Stimulated activated CD4-positive, alpha-beta T cell treated with anti-CD3 and anti-CD28 coated beads, Interleukin-15, amount 100 ng/mL, for 24 hours (primary cell): ENCODE measurements around the gene CCDC85A.

ENCODE experiments used
- DNase-seq: peaks from one replicate; pipeline ENCODE4 v3.0.0-alpha.2; 2020

Gene CCDC85A

DNA sequence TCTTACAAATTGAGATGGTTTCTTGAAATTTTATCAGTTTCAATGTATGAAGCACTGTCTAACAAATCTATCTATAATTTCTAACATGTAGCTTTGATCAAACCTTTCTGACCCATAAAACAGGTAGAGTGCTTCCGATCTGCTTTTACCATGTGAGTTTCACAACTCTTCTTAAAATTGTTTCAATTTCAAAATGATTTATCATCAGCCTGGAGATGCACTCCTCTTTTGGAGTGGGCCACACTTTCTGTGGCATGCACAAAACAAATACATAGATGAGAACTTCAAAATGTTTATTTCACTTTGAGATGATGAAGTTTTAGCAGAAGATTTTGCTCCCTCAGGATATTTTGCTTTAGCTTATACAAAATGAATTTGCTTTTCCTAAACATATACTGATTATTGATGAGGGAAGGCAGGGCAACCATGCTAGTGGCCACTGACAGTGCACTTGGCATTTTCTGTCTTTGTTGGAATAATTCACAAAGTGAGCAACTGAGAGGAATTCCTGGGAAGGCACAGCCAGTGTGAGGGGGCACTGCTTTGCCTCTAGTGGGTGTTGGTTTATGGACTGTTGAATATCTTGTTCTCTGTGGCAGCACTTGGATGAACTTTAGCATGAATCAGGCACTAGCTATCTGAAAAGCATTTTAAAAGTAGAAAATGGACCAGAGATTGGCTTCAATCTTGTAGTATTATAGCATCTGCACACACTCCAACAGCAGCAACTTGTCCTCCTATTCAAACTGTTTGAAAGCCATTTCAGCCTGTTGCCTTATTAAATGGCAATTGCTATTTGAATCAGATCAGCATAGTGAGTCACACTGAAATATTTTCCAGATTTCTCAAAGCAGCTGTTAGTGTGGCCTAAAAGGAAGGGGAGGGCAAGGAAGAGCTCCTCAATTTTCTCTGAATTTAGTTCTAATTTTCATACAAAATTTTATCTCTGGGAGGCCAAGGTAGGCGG, 193.2 kb downstream of the CCDC85A start:
- DNase-seq = no peak

DNA sequence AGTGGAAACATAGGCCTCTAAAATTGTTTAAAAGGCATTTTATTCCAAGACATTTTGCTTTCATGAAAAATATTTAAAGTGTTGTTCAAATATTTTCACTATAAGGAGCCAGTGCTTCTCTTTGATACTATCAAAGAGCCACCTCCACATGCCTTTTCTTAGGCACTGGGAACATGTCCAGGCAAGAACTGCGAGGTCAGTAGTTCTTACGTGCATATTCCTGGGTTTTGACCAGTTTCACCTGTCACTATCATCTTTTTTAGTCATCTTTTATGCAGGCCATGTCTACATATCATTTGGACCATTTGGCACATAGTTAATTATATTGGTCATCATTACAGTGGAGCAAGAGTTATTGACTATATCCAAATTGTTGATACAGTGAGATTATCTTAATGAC, 195.3 kb downstream of the CCDC85A start:
- no peak for DNase-seq

DNA sequence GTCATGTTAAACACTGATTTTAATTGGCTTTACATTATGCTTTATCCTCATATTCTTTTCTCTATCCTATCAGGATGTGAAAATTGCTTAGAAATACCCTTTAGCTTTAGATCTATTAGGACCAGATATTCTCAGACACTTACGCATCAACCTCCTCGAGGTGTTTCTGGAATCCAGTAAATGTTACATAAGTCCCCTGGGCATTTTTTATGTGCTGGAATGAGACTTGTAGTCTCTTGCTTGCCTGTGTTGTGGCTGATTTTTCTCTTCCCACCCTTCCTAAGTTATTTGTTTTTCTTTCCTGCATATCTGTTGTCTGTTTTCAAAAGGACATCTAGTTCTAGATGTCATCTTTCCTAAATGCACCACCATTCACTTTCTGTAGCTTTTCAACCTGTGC, 197.1 kb downstream of the CCDC85A start:
- DNase-seq = no peak

DNA sequence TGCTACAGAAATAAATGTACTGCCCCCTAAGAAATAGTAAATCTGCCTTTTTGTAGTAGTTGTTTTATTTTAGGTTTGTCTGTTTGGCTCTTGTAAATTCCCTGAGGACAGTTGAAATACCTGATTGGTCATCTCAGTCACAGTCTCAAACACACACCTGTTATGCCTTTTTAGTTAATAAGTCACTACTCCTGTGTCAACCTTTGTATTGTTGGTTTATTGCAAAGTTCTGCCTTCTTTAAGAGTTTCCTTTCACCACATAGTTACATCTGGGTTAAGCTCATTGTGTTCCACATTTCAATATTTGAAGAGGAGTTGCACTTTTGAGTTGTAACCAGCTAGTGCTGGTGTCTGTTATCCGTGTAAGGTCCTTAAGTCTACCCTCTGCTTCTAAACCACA, 198.7 kb downstream of the CCDC85A start:
- DNase-seq = no peak

DNA sequence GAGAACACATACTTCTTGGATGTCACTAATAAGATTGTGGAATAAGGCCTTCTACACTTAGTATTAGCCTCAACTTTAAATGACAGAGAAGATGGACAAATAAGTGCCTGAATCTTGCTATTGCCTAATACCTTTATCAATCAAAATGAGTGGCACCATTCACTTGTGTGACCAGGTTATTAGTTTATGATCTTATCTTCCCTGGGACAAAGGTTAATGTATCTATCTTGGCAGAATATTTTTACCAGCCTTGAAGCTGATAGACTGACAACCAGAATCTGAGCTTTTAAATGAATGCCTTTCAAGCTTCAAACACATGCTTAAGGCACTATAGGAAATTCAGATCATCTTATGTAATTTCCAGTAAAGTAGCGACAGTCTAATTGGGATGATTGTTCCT, 202.9 kb downstream of the CCDC85A start:
- no peak for DNase-seq

DNA sequence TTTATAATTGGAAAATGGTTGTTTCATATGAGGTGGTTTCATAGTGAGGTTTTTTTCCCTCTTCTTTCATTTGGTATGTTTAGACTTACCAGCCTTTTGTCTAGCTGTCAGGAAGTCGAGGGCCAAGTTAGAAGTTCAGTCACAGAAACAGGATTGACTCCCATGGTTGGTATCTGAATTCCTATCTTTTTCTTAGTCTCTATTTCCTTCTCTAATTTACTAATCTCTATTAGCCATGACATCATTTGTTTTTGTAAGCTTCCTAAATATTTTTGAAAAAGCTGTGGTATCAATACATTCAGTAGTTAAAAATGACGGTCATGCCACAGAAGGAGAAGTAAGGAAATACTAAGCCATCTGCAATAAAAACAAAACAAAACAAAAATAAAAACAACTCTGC, 206.9 kb downstream of the CCDC85A start:
- DNase-seq = no peak

DNA sequence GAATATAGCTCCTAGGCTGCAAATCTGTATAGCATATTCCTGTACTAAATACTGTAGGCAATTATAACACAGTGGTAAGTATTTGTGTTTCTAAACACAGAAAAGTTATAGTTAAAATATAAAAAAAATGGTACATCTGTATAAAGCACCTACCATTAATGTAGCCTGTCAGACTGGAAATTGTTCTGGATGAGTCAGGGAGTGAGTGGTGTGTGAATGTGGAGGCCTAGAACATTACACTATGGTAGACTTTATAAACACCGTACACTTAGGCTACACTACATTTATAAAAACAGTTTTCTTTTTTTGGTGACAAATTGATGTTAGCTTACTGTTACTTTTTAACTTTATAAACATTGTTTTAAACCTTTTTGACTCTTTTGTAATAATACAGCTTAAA, 226.3 kb downstream of the CCDC85A start:
- DNase-seq = no peak

DNA sequence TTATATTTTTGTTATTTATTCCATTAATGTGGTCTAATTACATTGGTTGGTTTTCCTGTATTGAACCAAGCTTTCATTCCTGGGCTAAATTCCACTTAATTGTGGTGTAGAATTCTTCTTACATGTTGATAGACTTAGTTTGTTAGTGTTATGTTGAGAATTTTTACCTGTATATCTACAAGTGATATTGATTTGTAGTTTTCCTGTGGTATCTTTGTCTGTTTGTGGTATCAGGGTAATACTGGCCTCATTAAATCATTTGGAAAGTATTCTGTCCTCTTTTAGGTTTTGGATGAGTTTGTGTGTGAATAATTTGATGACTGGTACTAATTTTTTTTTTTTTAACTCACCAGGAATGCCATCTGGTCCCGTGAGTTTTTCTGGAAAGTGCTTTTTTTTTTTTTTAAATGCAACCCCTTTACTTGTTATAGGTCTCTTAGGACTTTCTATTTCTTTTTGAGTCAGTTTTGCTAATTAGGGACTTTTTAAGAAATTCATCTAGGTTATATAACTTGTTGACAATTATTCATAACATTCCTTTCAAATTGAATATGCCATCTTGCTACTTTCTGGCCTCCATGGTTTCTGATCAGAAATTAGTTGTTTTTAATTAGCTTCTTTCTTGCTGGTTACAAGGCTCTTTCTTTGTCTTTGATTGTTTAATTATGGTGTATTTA, 232.8 kb downstream of the CCDC85A start:
- no peak for DNase-seq
